Ammon's horn (tissue), 1 donor: ENCODE data around the gene GJA1.
"Not testable (repeated sequence)": the region's sequence is repeated elsewhere in the genome, so short reads cannot be mapped to it uniquely, and the experiment has no call there.

Source experiments
- DNase-seq: peaks from one replicate; pipeline ENCODE4 v3.0.0-alpha.2; 2016; ENCODE audit warnings: low spot score

Gene GJA1

GRCh38 chr6:121435444-121436069, at the start of gene GJA1:
Gene GJA1 (plus strand): TSS chr6:121435646. CDS start chr6:121446848, 11,202 bp downstream.
- peak; percentile 61 for DNase-seq

GRCh38 chr6:121386551-121386950, 48.9 kb upstream of the GJA1 start:
- DNase-seq = not testable (repeated sequence)

DNA sequence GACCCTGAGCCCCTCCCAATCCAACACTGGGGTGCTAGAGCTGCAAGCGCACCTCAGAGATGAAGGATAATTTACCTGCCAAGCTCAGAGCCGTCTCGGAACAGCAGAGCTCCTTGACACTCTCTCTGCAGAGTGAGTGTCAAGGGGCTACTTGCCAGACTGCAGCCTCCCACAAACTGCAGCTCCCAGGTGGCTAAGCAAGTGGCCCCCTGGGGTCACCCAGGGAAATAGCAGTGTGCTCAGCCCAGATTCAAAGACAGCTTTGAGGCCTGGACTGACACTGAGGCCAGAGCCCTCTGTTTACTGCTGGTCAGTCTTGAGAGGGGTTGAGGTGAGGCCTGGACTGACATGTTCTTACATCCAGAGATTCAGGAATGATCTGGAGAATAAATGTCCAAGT, 46.0 kb upstream of the GJA1 start:
- DNase-seq = no peak

DNA sequence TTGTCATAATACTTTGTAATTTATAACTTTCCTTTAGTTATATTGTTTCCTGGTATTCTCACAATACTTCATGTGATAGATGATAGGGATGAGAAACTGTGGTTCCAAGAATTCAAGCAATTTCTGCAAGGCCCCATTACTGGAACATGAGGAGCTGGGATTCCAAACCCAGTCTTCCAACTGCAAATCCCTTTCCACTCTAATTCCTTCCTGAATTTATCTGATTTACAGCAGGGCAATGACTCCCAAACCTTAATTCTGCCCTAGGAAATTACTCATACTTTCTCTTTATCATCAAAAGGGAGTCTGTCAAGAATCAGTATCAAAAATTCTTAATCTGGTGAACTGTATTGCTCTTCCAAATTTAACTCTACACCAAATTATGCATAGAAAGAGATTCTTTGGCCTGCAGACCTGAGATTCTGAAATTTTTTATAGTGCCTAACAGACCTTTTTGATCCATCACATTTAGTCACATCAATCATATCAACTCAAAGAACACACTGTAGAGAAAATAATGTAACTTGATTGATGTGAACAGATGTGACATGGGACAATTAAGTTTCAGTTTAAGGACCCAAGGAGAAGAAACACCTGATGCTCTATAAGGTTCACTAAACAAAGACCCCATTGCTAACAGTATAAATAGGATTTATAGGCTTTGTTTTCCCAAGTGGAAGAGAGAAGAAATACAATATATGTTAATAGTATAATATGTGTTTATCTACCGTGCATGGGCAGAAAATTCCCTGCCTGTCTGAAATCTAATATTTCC, 41.5 kb upstream of the GJA1 start:
- no peak for DNase-seq

- DNase-seq = no peak
Observed at GRCh38 chr6:121395736-121396135, 39.7 kb upstream of the GJA1 start.

DNA sequence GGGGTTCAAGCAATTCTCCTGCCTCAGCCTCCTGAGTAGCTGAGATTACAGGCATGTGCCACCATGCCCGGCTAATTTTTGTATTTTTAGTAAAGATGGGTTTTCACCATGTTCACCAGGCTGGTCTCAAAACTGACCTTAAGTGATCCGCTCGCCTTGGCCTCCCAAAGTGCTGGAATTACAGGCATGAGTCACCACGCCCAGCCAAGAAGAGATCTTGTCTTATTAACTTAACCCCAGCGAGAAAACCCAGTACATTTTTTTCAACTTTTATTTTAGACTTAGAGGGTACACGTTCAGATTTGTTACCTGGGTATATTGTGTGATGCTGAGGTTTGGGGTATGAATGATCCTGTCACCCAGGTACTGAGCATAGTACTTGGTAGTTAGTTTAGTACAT, 38.3 kb upstream of the GJA1 start:
- not testable (repeated sequence) for DNase-seq

- DNase-seq = no peak
Observed at GRCh38 chr6:121398127-121398526, 37.3 kb upstream of the GJA1 start.

GRCh38 chr6:121399966-121400365, 35.5 kb upstream of the GJA1 start:
- DNase-seq = no peak

DNA sequence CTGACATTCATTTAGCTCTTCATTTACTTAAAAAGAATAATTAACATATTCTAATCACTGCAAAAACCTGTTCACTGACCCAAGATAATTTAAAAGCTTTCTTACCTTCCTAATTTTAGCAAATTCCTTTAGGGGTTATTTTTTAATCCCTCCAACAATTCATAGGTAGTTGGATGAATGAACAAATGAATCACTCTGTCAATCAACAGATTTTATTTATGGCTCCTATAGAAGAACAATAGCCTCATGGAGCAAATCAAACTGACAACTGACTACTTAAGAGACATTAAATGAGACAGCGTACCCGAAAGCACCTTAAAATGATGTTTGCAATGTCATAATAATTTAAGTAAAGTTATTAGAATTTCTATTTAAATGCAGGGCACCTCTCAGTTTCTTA, 31.5 kb upstream of the GJA1 start:
- DNase-seq = no peak

DNA sequence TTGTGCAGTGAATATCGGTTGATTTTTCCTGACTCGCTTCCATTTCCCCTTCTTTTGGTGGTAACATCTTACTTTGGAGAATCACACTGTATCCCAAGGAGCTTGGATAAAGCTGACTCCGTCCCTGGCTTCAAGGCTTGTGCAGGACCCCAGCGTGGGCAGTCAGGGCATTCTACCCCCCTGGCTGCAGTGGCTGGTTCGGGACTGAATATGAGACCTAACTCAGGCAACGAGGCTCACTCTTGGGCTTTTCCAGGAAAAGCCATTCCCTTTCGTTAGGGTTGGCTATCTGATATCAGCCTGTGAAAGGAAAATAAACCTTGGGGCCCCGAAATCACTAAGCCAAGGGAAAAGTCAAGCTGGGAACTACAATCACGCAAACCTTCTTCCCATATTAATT, 30.1 kb upstream of the GJA1 start:
- no peak for DNase-seq

DNA sequence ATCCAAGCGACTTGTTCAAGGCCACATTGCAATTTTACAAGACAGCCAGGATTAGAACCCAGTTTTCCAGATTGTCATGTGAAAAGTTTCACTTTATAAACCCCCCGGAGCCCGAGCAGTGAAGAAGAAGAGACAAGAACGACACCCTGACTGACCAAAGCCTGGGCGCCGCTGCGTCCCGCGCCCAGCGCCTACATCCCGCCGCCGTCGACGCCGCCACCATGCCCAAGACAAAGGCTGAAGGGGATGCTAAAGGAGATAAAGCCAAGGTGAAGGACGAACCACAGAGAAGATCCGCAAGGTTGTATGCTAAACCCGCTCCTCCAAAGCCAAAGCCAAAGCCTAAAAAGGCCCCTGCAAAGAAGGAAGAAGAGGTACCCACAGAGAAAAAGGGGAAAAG, 27.1 kb upstream of the GJA1 start:
- no peak for DNase-seq

- DNase-seq = no peak
Observed at GRCh38 chr6:121413879-121414278, 21.6 kb upstream of the GJA1 start.

GRCh38 chr6:121418346-121418745, 17.1 kb upstream of the GJA1 start:
- no peak for DNase-seq

DNA sequence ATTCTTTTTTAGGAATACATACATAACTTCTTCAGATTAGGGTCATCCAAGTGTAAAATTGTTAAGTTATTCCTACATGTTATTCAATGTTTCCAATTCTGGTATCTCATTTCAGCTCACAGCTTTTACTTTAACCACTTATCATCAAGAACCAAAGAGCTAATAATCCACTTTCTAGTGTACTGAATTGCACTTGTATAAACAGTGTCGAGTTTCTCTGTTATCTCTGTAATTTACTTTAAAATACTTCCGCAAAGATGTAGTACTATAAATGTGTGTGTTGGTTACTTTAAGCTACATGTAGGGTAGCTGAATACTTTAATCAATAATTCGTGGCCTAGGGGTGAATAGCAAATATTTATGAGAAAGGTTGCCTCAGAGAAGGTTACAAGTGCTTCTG, 8.8 kb upstream of the GJA1 start:
- DNase-seq = no peak

- no peak for DNase-seq
Observed at GRCh38 chr6:121428872-121429756, 6.3 kb upstream of the GJA1 start.

DNA sequence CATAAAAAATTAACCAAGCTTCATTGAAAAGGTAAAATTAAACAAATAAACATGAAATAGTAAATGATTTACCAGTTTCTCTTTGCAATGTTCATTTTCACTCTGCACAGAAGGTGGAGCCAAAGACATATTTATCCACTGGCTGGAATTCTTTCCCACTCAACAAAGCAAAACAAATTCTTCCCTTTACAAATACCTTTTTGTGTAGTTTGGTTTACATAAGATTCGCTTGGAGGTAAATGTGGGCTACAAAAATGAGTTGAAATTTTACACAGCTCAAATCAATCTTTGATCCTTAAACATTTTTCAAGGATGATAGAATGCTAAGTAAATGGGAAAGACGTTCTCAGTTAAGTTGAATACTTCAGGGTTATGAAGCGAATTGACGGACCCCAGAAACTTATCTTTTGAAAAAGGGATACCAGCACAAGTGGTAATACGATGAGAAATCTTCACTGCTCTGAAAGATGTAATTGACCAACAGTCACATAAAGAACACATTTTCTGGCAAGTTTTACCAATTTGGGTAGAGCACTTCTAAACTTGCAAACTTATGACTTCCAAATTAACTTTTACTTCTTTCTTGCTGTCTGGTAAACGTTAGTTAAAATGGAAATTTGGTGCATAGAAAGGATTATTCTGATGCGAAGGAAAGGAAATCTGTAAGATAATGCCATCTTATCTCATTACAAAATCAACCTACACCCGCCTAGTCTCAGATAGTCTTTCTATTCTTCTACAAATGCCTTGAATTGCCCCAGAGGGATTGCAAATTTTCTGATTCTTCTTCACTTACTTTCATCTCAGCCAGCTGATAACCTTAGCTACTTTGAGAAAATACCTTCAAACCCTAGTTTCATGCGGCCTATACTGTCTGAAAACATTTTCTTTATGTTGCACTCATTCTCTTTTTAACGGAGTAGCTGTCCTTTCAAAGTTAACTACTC, 4.7 kb upstream of the GJA1 start:
- DNase-seq = peak; percentile 63

GRCh38 chr6:121431776-121432175, 3.7 kb upstream of the GJA1 start:
- DNase-seq = not testable (repeated sequence)

DNA sequence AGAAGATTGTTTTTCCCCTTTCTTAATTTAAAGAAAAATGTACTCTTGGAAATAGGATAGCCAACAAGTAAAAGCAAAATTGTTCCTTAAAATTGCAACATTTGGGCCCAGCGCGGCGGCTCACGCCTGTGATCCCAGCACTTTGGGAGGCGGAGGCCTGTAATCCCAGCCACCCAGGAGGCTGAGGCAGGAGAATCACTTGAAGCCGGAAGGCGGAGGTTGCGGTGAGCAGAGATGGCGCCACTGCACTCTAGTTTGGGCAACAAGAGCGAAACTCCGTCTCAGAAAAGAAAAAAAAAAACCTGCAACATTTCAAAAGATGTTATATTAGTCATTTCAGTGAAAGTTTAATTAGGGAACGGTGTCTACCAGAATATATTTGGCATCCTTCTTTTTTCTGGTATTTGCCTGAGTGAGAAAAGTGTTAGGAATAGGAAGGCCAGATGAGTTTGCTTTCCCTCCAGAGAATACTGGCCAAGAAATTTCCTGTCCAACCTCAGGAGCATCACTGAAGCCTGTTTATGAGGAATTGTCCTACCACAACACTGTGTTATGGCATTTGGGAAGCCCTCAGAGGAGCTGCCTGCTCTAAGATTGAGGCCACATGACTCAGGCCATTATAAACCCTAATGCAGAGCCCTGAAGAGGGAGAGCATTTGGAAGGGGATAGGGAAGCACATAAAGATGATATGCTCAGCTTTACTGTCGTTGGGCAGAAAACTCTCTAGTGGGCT, 1.2 kb upstream of the GJA1 start:
- no peak for DNase-seq

GRCh38 chr6:121436274-121436857, 920 bp downstream of the GJA1 start:
- no peak for DNase-seq
